Lung (tissue), 12 donors: Measurements from ENCODE around the gene PLAU. TPM values are rescaled to one million over a fixed set of nuclear protein-coding genes. Genes with fewer than 3 reads are reported as not detected.

ENCODE experiments used
- ATAC-seq: fragments of 200-7000 bp; cut with Tn5 transposase; one replicate; pipeline ENCODE4 v1.9.1; 2020; ENCODE audit warnings: moderate number of reproducible peaks; ENCODE audit not compliant: insufficient read depth, low FRiP score
- DNase-seq, 3 donors: peaks; one replicate each; pipeline ENCODE4 v3.0.0-alpha.2; 2013 to 2017
- H3K27ac ChIP-seq, 2 donors: one replicate each; pipeline ENCODE4 v1.5.1; 2013; ENCODE audit warnings: mild to moderate bottlenecking in 2 of 2, moderate library complexity in 2 of 2, control low read depth in 1 of 2, inconsistent platforms in 1 of 2, low read depth in 1 of 2, low read length in 1 of 2
- H3K27me3 ChIP-seq, 3 donors: one replicate each; pipeline ENCODE4 v1.5.1; 2013; ENCODE audit warnings: low read length in 2 of 3; ENCODE audit not compliant: control insufficient read depth in 3 of 3, insufficient read depth in 3 of 3
- H3K36me3 ChIP-seq, 4 donors: one replicate each; pipeline ENCODE4 v1.5.1; 2013; ENCODE audit warnings: low read length in 4 of 4, mild to moderate bottlenecking in 1 of 4, moderate library complexity in 1 of 4; ENCODE audit not compliant: control insufficient read depth in 4 of 4, insufficient read depth in 4 of 4
- H3K4me1 ChIP-seq, 5 donors: one replicate each; pipeline ENCODE4 v1.5.1; 2013; ENCODE audit warnings: low read length in 5 of 5, mild to moderate bottlenecking in 2 of 5, moderate library complexity in 1 of 5; ENCODE audit not compliant: control insufficient read depth in 5 of 5, insufficient read depth in 5 of 5
- H3K4me3 ChIP-seq: one replicate; pipeline ENCODE4 v1.5.1; 2013; ENCODE audit warnings: mild to moderate bottlenecking, control low read depth, moderate library complexity
- H3K9ac ChIP-seq, 2 donors: one replicate each; pipeline ENCODE4 v1.5.1; 2013; ENCODE audit warnings: low read length in 2 of 2, control low read depth in 1 of 2; ENCODE audit not compliant: insufficient read depth in 1 of 2
- H3K9me3 ChIP-seq, 4 donors: one replicate each; pipeline ENCODE4 v1.5.1; 2013; ENCODE audit warnings: low read length in 3 of 4, mild to moderate bottlenecking in 1 of 4, moderate library complexity in 1 of 4; ENCODE audit not compliant: control insufficient read depth in 4 of 4, insufficient read depth in 3 of 4
- CTCF ChIP-seq: IDR thresholded peaks from 2 replicates; pipeline ENCODE4 v1.5.1; 2012; ENCODE audit warnings: mild to moderate bottlenecking; ENCODE audit errors: control extremely low read depth, extremely low read depth
- WGBS, 2 donors: extraction: QIAGEN DNeasy Blood & Tissue Kit; methylation state at CpG; one replicate each; pipeline ENCODE4 v1.1.7; 2013; 5-methylcytosine and 5-hydroxymethylcytosine counted together
- polyA plus RNA-seq, 2 donors: library from polyadenylated mRNA; stranded (reverse); fragments of 200-250 nt; gene quantifications; one replicate each; pipeline ENCODE4 v1.2.1, GENCODE V29; 2013
- total RNA-seq, 2 donors: library from RNA; depleted of rRNA in 1 of 2; stranded (reverse); fragments of >200 nt in 1 of 2; gene quantifications; one replicate each; pipeline ENCODE4 v1.2.1, GENCODE V29; 2014 to 2021
- donor health status: control.
- donor health status: control.
- donor health status: Bipolar disorder and iron deficiency.
- donor health status: healthy.
- donor health status: DM: yes; HTN: yes; CAD: no.

PLAU gene
- total and polyA plus RNA-seq, 4 donors = 11.6 to 36.7 (median 18.3) TPM

- H3K36me3 ChIP-seq = no peaks in the 10 kb centered on the region
- WGBS, 2 donors = 87 to 95% methylated on average over 9 of the region's 9 CpGs
- no peak for TF ChIP-seq CTCF
Measured at GRCh38 chr10:73877533-73878160, 33.3 kb upstream of the PLAU start.

GRCh38 chr10:73878365-73878764 lies 32.6 kb upstream of the PLAU start:
- TF ChIP-seq CTCF = no peak
- Histone ChIP-seq H3K9ac (no peak overlapping the region), H3K27me3 (no peaks in the 10 kb centered on the region), H3K36me3 (no peaks in the 10 kb centered on the region), H3K4me3 (no peak overlapping the region), H3K27ac (no peak overlapping the region), H3K9me3 (no peaks in the 10 kb centered on the region), H3K4me1 (peaks cover 0 to 7% (median 4%) of the 10 kb centered on the region in 5 donors)
- DNase-seq (no peak), ATAC-seq (no peak)
- 93 to 100% methylated on average over 1 of the region's 1 CpG for WGBS, 2 donors

More at GRCh38 chr10:73877533-73878160, 33.3 kb upstream of the PLAU start:
- no peaks in the 10 kb centered on the region for H3K27me3 ChIP-seq
- DNase-seq (no peak), ATAC-seq (no peak)
- no peak overlapping the region for H3K4me3 ChIP-seq
- H3K9me3 ChIP-seq = no peaks in the 10 kb centered on the region
- peaks cover 0 to 8% (median 5%) of the 10 kb centered on the region in 5 donors for H3K4me1 ChIP-seq
- no peak overlapping the region for H3K27ac ChIP-seq
- H3K9ac ChIP-seq = no peak overlapping the region

GRCh38 chr10:73879296-73880173 lies 31.4 kb upstream of the PLAU start:
- no peaks in the 10 kb centered on the region for H3K36me3 ChIP-seq
- TF ChIP-seq CTCF = peak; percentile 95
- H3K4me1 ChIP-seq = peaks cover 0 to 7% (median 3%) of the 10 kb centered on the region in 5 donors
- H3K4me3 ChIP-seq = no peak overlapping the region
- H3K9me3 ChIP-seq = no peaks in the 10 kb centered on the region
- WGBS, 2 donors = 13 to 14% methylated on average over 14 of the region's 14 CpGs
- no peaks in the 10 kb centered on the region for H3K27me3 ChIP-seq
- H3K27ac ChIP-seq = no peak overlapping the region
- ATAC-seq (peak; percentile 90), DNase-seq (peak; percentile 76 to 81 (median 81))
- H3K9ac ChIP-seq = no peak overlapping the region
